ENCODE data around the gene TLCD3B. TPM values are rescaled to one million over a fixed set of nuclear protein-coding genes. Genes with fewer than 3 reads are reported as not detected.
A peak's percentile ranks its signal among the peaks of the same experiment; 100 is the strongest.

Gene TLCD3B
- total and polyA plus RNA-seq, 2 donors from 2014 or later, result not detected

GRCh38 chr16:29995324-29995910, 35.7 kb downstream of the TLCD3B start, which contains the start of gene HIRIP3:
Gene HIRIP3, minus strand, starts transcription at chr16:29995617. Its CDS starts 12 bp downstream, at chr16:29995605.
- Histone ChIP-seq H3K4me3 (ENCODE audit: low read length in 3 of 3) (peak within 1 kb of the TSS; percentile 96 to 99 (median 98)), H3K36me3 (ENCODE audit: control insufficient read depth in 2 of 3, insufficient read depth in 3 of 3, low read length in 3 of 3) (peaks cover 0 to 24% (median 4%) of the 10 kb centered on the region in 3 donors), H3K9me3 (ENCODE audit: control insufficient read depth in 2 of 3, insufficient read depth in 1 of 3, low read length in 3 of 3) (no peaks in the 10 kb centered on the region), H3K4me1 (ENCODE audit: control insufficient read depth in 2 of 3, insufficient read depth in 2 of 3, low read depth in 1 of 3, low read length in 3 of 3) (peaks cover 0 to 16% (median 14%) of the 10 kb centered on the region in 3 donors), H3K27ac (ENCODE audit: low read depth in 2 of 2, low read length in 2 of 2) (peak within 1 kb of the TSS; percentile 98 to 99), H3K9ac (ENCODE audit: low read length in 3 of 3) (peak within 1 kb of the TSS; percentile 80 to 99 (median 92)), H3K27me3 (ENCODE audit: control insufficient read depth, insufficient read depth, low read length) (no peaks in the 10 kb centered on the region)
- FAIRE-seq (no peak), DNase-seq (peak; percentile 86 to 95 (median 94))
- intact Hi-C loops (cut with DNase I), result no loop called here
- no peak for TF ChIP-seq CTCF (IDR thresholded peaks at IDR 0.05; ENCODE audit: borderline replicate concordance, extremely low read depth, insufficient read depth)

- FAIRE-seq, result no peak
- Histone ChIP-seq H3K4me1 (ENCODE audit: control insufficient read depth in 2 of 3, insufficient read depth in 2 of 3, low read depth in 1 of 3, low read length in 3 of 3) (peaks cover 0 to 16% (median 14%) of the 10 kb centered on the region in 3 donors), H3K9me3 (ENCODE audit: control insufficient read depth in 2 of 3, insufficient read depth in 1 of 3, low read length in 3 of 3) (no peaks in the 10 kb centered on the region), H3K9ac (ENCODE audit: low read length in 3 of 3) (peak overlapping the region in 2 of 3 donors; percentile 80 to 99), H3K4me3 (ENCODE audit: low read length in 3 of 3) (peak overlapping the region; percentile 96 to 99 (median 98)), H3K27me3 (ENCODE audit: control insufficient read depth, insufficient read depth, low read length) (no peaks in the 10 kb centered on the region), H3K36me3 (ENCODE audit: control insufficient read depth in 2 of 3, insufficient read depth in 3 of 3, low read length in 3 of 3) (peaks cover 0 to 24% (median 5%) of the 10 kb centered on the region in 3 donors), H3K27ac (ENCODE audit: low read depth in 2 of 2, low read length in 2 of 2) (peak overlapping the region; percentile 98 to 99)
- DNase-seq, result peak in 3 of 5 donors; percentile 67 to 88 (median 73)
- TF ChIP-seq CTCF (IDR thresholded peaks at IDR 0.05; ENCODE audit: borderline replicate concordance, extremely low read depth, insufficient read depth), result no peak
- intact Hi-C loops (cut with DNase I), result no loop called here
Observed at GRCh38 chr16:29994600-29995323, 36.3 kb downstream of the TLCD3B start.

DNA sequence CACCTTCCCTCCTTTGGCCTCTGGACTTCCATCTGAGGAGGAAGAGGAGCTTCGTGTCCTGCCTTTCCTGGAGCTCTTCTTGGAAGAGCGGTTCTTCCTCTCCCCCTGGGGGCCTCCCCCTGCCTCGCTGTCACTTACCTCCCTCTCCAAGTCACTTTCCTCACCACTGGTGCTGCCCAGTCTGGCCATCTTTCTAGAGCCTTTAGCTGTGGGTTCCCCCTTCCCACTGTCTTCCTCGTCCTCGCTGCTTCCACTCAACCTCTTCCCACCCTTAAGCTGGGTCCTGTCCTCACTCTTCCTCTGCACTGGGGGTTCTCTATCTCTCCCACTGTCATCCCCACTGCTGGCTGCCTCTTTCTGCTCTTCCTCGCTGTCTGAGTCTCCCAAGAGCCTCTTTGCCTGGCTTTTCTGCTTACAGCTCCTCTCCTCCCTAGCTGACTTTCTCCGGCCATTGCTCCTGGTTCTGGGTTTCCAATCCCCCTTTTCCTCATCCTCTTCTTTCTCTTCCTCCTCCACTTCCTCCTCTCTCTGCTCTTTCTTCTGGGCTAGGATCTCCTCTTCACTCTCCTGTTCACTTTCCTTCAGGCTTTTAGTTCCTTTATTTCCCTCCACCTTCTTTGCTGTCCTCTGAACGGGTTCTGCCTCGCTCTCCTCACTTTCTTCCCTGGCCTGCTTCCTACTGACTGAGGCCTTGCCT, 37.0 kb downstream of the TLCD3B start:
- H3K36me3 ChIP-seq (ENCODE audit: control insufficient read depth in 2 of 3, insufficient read depth in 3 of 3, low read length in 3 of 3), result peaks cover 0 to 18% (median 7%) of the 10 kb centered on the region in 3 donors
- FAIRE-seq (no peak), DNase-seq (no peak)
- no peak overlapping the region for H3K9ac ChIP-seq (ENCODE audit: low read length in 3 of 3)
- H3K4me1 ChIP-seq (ENCODE audit: control insufficient read depth in 2 of 3, insufficient read depth in 2 of 3, low read depth in 1 of 3, low read length in 3 of 3), result peaks cover 0 to 16% (median 14%) of the 10 kb centered on the region in 3 donors
- no peak for TF ChIP-seq CTCF (IDR thresholded peaks at IDR 0.05; ENCODE audit: borderline replicate concordance, extremely low read depth, insufficient read depth)
- intact Hi-C loops (cut with DNase I), result no loop called here
- peak overlapping the region in 1 of 3 donors; percentile 99 for H3K4me3 ChIP-seq (ENCODE audit: low read length in 3 of 3)
- no peaks in the 10 kb centered on the region for H3K9me3 ChIP-seq (ENCODE audit: control insufficient read depth in 2 of 3, insufficient read depth in 1 of 3, low read length in 3 of 3)
- no peak overlapping the region for H3K27ac ChIP-seq (ENCODE audit: low read depth in 2 of 2, low read length in 2 of 2)
- no peaks in the 10 kb centered on the region for H3K27me3 ChIP-seq (ENCODE audit: control insufficient read depth, insufficient read depth, low read length)

Measured in kidney (tissue), 14 donors.